GM10248 (cell line): ENCODE measurements around the gene MOK.
A peak's percentile ranks its signal among the peaks of the same experiment; 100 is the strongest.

ENCODE experiments used
- CTCF ChIA-PET: fragments of 300-600 bp; sonication (Branson Sonifier 250); formaldehyde crosslinking; extraction: SDS; loops from one replicate; lab custom pipeline; 2021; ENCODE audit warnings: antibody characterized with exemption; lab: Yijun Ruan, JAX
- POLR2A ChIA-PET: fragments of 350-650 bp; sonication (Branson Sonifier 250); formaldehyde crosslinking; extraction: SDS; loops from one replicate; lab custom pipeline; 2020; ENCODE audit warnings: antibody characterized with exemption; lab: Yijun Ruan, JAX
- DNase-seq: peaks from one replicate; pipeline ENCODE4 v3.0.0; 2012; ENCODE audit errors: extremely low spot score
- CTCF ChIP-seq: IDR thresholded peaks from 2 replicates; pipeline ENCODE4 v1.5.1; 2012; ENCODE audit warnings: mild to moderate bottlenecking, low read depth; ENCODE audit errors: extremely low read depth, missing control alignments, control extremely low read depth

Gene MOK

GRCh38 chr14:102319351-102320032 is 14.5 kb upstream of the MOK start, which contains the start of gene ZNF839:
Gene ZNF839 (plus strand): TSS chr14:102319746. CDS start chr14:102319766, 20 bp downstream.
- TF ChIP-seq CTCF = no peak
- ChIA-PET CTCF (interaction anchor here (0.8 to 2.7 kb wide), 4 partner anchors 13 to 358 kb away, joined by 3 to 6 read pairs (median 3); no protein-coding TSS in a partner anchor), POLR2A (no interaction called here)
- DNase-seq = peak; percentile 94

GRCh38 chr14:102318781-102319276 is 13.9 kb upstream of the MOK start:
- ChIA-PET POLR2A (no interaction called here), CTCF (interaction anchor here (1.1 to 2.7 kb wide), 6 partner anchors 9 to 357 kb away, joined by 3 to 9 read pairs (median 4); no protein-coding TSS in a partner anchor)

GRCh38 chr14:102317564-102318248 is 12.7 kb upstream of the MOK start:
- POLR2A ChIA-PET = interaction anchor here (0.6 kb wide), 1 partner anchor 341 kb away, joined by 3 read pairs; no protein-coding TSS in a partner anchor
- TF ChIP-seq CTCF = peak; percentile 13
- CTCF ChIA-PET = interaction anchor here (0.6 to 3.7 kb wide), 25 partner anchors 9 to 610 kb away, joined by 3 to 20 read pairs (median 4); partner anchors contain the start of gene MOK
- no peak for DNase-seq

More at GRCh38 chr14:102318781-102319276, 13.9 kb upstream of the MOK start:
- no peak for TF ChIP-seq CTCF
- DNase-seq = no peak

GRCh38 chr14:102316743-102317563 is 12.0 kb upstream of the MOK start:
- TF ChIP-seq CTCF = peak; percentile 95
- CTCF ChIA-PET = interaction anchor here (0.6 to 3.7 kb wide), 29 partner anchors 8 to 610 kb away, joined by 3 to 20 read pairs (median 4); partner anchors contain the start of gene MOK
- POLR2A ChIA-PET = interaction anchor here (1.3 kb wide), 1 partner anchor 12 kb away, joined by 7 read pairs; the partner anchor contains the start of gene MOK
- DNase-seq = peak; percentile 93

- TF ChIP-seq CTCF = no peak
- POLR2A ChIA-PET = interaction anchor here (1.3 kb wide), 1 partner anchor 11 kb away, joined by 7 read pairs; the partner anchor contains the start of gene MOK
- CTCF ChIA-PET = interaction anchor here (0.7 to 3.7 kb wide), 19 partner anchors 8 to 609 kb away, joined by 3 to 20 read pairs (median 5); partner anchors contain the start of gene MOK
- no peak for DNase-seq
These were observed 11.4 kb upstream of the MOK start for GRCh38 chr14:102316338-102316742.
